DMS79 treated with DMSO at 0.1 percent for 48 hours (cell line): Measurements from ENCODE around the gene SYK.
A peak's percentile ranks its signal among the peaks of the same experiment; 100 is the strongest.
"Not testable (repeated sequence)": the region's sequence is repeated elsewhere in the genome, so short reads cannot be mapped to it uniquely, and the experiment has no call there.

Experiments
- DNase-seq: peaks from one replicate; lab custom pipeline; 2025; lab: John Stamatoyannopoulos, UW

SYK gene

GRCh38 chr9:90795871-90796317 lies 5.7 kb upstream of the SYK start:
- DNase-seq, result no peak

GRCh38 chr9:90799271-90799852 lies 2.3 kb upstream of the SYK start:
- DNase-seq, result no peak

GRCh38 chr9:90801973-90802322 lies 329 bp downstream of the SYK start:
- peak; percentile 22 for DNase-seq

DNA sequence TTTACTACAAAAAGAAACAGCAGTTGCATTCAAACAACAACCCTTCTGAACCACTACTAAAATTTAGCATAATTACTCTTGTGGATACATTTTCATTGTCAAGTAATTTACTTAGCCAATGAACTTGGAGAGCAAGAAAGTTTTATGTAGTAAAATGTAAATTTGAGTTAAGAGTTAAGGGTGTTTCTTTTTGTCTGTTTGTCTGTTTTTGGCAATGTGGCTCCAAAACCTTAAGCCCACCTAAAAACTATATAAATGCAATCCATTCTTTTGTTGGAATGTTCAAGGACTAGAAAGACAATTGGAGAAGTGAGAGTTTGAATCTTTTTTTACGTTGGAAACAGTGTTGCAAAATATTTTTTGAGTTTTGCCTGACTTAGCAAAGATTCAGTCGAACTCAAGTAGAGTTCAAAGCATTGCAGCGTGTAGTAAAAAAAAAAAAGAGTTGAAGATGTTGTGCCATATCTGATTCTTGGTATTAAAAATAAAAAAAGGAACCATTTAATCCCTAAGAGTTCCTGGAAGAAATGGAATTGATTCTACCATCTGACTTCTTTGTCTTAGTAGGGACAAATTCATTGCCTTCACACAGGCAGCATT lies 867 bp downstream of the SYK start:
- no peak for DNase-seq

DNA sequence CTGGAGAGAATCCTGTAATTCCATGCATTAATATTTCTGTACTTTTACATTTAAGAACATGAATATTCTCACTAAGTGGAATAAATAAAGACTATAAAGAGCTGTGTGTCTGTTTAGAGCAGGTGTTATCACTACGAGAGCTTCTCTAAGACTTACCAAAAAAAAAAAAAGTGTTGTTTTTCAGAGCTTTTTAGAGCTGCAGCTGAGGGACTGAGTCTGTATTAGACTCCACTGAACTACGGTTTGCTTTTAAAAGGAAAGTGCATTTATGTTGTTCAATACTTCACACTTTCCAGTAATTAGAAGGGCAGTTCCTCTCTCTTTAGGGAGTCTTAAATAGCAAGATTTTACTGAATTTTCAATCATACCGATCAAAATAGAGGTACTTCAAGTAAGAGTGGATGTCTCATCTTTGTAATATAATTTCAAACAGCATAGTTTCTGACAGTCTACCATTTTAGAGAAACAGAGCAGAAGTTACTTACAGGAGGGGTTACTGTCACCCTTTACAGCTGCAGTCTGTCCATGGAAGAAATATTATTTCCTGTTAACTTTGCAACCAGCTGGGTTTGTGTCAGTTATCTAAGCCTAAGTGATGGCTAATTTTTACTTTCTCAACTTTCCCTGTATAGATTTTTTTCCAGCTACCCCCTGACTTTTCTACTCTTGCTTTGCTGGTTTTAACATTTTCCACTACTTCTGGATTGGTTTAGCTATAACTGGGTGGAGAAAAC lies 2.4 kb downstream of the SYK start:
- peak; percentile 22 for DNase-seq

DNA sequence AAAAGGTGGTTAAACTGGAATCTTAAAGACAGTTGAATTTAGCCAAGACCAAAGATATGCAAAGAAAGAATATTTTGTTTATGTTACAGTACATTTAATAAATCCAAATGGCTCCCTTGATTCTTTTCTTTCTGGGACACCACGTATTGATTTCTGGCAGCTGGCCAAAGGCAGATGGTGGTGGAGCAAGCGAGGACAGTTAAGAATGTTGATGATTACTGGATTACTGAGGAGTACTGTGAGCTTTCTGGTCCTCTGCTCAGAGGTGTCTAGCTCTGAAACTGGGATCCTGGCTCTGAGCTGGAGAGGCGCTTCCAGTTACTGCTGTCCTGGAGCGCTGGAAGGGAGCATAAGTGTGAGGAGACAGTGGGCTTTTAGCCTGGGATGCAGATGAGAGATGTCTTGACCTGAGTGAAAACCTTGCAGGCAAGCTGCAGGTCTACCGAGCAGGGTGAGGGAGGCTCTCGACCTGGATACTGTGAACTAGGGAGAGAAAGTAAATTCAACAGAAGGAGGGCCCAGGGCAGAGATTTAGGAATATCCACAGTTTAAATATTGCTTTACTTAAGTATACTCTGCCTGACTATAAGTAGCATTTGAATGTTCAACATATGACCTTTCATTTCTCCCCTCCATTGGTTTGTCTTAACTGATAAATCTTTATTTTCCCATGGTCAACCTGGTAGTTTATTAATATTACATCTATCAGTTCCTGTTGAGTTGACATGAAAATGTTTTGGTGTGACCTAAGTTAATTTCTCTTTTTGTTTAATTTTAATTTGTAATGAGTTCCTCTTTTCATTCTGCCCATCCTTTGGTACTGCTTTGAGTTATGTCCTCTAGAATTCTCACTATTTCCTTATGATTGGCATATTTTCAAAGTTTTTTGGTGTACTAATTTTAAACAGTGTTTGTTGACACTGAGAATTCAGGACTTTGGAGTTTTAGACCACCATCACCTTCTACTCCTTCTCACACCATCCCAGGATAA lies 3.7 kb downstream of the SYK start:
- DNase-seq, result peak; percentile 73

- peak; percentile 85 for DNase-seq
Observed at GRCh38 chr9:90807006-90807405, 5.4 kb downstream of the SYK start.

- no peak for DNase-seq
Observed at GRCh38 chr9:90808398-90808797, 6.8 kb downstream of the SYK start.

DNA sequence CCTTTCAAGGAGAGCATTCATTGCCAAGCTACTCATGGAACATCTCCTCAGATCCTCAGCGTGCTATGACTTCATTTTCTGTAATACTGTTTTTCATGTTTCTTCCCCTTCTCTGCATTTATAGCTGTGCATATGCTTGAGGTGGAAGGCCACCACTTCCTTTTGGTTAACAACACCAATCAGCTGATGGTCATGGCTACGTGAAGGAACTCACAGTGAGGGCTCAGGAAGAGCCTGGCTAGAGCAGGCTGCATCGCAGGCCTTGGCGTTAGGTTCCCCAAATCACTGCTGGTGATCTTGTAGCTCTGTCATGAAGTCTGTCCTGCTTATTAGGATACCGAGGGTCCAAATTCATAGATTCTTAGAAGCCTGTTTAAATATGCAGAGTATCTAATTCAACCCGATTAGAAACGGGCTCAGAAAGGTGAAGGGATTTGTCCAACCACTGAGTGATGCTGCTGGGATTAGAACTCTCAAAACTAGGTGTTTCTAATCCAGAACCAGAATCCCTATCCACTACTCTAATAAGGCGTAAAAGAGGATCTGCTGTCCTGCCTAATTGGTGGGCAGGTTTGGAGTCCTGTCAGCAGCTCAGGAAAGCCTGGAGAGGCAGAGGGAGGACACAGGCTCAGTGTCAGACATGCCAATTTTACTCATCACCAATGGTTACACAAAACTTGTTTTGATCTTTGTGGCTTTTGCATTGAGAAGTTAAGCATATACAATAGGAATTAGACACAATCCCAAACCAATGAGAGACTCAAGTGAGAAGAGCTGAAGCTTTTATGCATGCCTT lies 7.5 kb downstream of the SYK start:
- DNase-seq, result no peak

DNA sequence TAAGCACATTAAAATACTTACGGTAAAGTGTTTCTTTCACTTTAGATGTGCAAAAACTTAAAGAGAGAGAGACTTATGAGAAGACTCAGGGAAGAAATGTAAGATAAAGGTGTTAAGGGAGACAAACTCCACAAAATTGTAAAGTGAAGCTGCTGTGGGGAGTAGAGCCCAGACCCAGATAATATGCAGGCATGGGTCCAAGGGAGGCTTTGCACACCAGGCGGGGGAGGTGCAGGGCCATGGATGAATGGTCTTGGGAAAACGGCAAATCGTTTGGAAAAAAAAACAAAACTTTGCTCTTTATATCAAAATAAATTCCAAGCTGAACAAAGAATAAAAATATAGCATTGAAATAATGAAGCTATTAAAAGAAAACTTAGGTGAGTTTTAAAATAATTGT lies 9.1 kb downstream of the SYK start:
- no peak for DNase-seq

DNA sequence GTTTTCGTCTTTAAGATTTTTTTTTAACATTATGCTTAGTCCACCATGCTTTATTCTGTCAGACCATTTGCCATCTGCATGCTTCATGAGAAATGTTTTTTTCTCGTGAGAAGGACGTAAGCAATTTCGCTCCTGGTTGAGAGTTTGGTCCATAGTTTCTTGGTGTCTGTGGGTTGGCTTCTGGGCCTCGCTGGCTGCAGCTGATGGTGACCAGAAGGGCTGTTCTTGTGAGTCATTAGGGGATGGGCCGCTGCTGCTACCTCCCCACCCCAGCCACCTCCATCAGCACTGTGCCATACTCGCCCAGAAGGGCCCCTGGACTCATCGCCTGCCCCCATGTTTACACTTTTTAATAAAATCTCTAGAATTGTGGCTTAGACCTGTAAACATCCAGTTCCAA lies 11.4 kb downstream of the SYK start:
- no peak for DNase-seq

DNA sequence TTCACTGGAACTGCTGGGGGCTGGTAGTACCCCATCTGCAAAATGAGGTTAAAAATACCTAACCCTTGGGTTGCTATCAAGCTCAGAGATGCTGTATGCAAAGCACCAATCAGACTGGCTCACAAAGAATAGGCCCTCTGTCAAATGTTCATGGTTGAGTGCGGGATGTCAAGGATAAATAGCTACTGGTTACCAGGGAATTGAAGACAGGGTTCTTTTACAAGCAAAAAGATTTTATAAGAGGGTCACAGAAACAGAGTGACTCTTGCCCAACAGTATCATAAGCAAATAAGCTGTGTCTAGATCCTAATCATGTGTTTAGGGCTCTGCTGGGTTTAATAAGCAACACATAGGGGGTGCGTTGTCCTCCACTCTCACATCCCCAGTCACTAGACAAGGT lies 11.9 kb downstream of the SYK start:
- no peak for DNase-seq

- DNase-seq, result no peak
Observed at GRCh38 chr9:90814355-90814754, 12.7 kb downstream of the SYK start.

GRCh38 chr9:90815183-90815943 lies 13.7 kb downstream of the SYK start:
- peak; percentile 10 for DNase-seq

- no peak for DNase-seq
Observed at GRCh38 chr9:90815944-90816357, 14.3 kb downstream of the SYK start.

- no peak for DNase-seq
Observed at GRCh38 chr9:90816690-90817089, 15.1 kb downstream of the SYK start.

DNA sequence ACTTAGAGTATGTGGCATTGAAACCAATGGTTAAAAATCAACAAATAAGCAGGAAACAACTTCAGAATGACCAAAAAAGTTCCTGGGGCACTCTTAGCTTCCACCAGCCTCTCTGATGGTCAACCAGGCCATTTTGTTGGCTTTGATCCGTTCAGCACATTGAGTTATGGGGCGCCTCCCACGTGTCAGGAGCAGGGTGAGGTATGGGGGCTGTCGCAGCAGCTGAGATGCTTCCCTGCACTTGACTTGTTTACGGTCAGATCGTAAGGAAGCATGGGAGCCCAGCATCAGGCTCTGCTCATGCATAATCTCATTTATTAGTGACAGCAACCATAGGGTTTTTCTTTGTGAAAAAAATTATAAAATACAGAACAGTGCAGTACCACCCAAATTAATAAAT lies 16.7 kb downstream of the SYK start:
- DNase-seq, result no peak

GRCh38 chr9:90820406-90820805 lies 18.8 kb downstream of the SYK start:
- not testable (repeated sequence) for DNase-seq

DNA sequence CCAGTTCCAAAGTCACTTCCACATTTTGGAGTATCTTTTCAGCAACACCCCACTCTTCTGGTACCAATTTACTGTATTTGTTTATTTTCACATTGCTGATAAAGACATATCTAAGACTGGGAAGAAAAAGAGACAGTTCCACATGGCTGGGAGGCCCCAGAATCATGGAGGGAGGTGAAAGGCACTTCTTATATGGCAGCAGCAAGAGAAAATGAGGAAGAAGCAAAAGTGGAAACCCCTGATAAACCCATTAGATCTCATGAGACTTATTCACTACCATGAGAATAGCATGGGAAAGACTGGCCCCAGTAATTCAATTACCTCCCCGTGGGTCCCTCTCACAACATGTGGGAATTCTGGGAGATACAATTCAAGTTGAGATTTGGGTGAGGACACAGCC lies 19.6 kb downstream of the SYK start:
- DNase-seq, result not testable (repeated sequence)

DNA sequence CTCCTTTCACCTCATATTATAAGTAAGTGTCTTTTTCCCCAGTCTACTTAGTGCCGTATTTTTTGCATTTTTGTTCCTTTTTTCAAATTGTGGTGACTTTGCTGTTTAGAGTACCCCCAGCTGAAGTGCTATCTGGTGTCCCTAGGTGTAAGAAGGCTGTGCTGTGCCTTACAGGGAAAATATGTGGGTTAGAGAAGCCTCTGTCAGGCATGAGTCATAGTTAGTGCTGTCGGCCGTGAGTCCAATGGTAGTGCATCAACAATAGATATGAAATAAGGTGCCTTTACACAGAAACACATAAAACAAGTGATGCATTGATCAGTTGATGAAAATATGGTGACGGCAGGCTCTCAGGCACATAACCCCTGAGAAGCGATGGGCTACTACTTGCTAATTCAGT lies 20.1 kb downstream of the SYK start:
- no peak for DNase-seq

GRCh38 chr9:90822866-90823265 lies 21.2 kb downstream of the SYK start:
- DNase-seq, result no peak
